Vagina (tissue), 2 donors: ENCODE data around the gene TTLL4. TPM values are rescaled to one million over a fixed set of nuclear protein-coding genes. Genes with fewer than 3 reads are reported as not detected.

Source experiments
- DNase-seq, 2 donors: peaks; one replicate each; pipeline ENCODE4 v3.0.0-alpha.2; 2017; ENCODE audit errors: extremely low spot score in 2 of 2
- H3K27ac ChIP-seq: fragments of 200-600 bp; sonication (generic); one replicate; pipeline ENCODE4 v1.5.1; 2019
- H3K27me3 ChIP-seq: fragments of 200-600 bp; sonication (generic); one replicate; pipeline ENCODE4 v1.5.1; 2019
- H3K36me3 ChIP-seq, 2 donors: fragments of 200-600 bp; sonication (generic); one replicate each; pipeline ENCODE4 v1.5.1; 2017 to 2019
- H3K4me1 ChIP-seq: fragments of 200-600 bp; sonication (generic); one replicate; pipeline ENCODE4 v1.5.1; 2019
- H3K4me3 ChIP-seq, 2 donors: fragments of 200-600 bp; sonication (generic); 1 replicate in 1 of 2; 2 replicates in 1 of 2; pipeline ENCODE4 v1.5.1; 2016 to 2019
- H3K9me3 ChIP-seq: fragments of 200-600 bp; sonication (generic); one replicate; pipeline ENCODE4 v1.5.1; 2019
- POLR2A ChIP-seq, 2 donors: fragments of 450-650 bp; IDR thresholded peaks; one replicate each; pipeline ENCODE4 v1.6.1; 2017; ENCODE audit warnings: antibody characterized with exemption in 2 of 2, mild to moderate bottlenecking in 2 of 2, moderate library complexity in 2 of 2
- POLR2AphosphoS5 ChIP-seq, 2 donors: sonication (generic); formaldehyde crosslinking; IDR thresholded peaks; one replicate each; pipeline ENCODE4 v1.9.0; 2017; ENCODE audit warnings: antibody characterized with exemption in 2 of 2, mild to moderate bottlenecking in 2 of 2, low read depth in 1 of 2; ENCODE audit not compliant: insufficient read depth in 1 of 2
- intact Hi-C: fragments of 100-400 bp; cut with DNase I; formaldehyde crosslinking; loops from one replicate; pipeline ENCODE4 v1.15.1; 2023
- total RNA-seq: library from RNA; depleted of rRNA; stranded (reverse); fragments of >200 nt; gene quantifications from one replicate; pipeline ENCODE4 v1.2.3, GENCODE V29; 2016
- TF ChIP-seq, protein P1 (sequence below), 3 experiments: fragments of 450-650 bp in 2 of 3; fragments of 200-600 bp in 1 of 3; sonication (generic) in 1 of 3; IDR thresholded peaks; one replicate each; pipeline ENCODE4 v1.5.1; 2017 to 2019; ENCODE audit warnings: antibody characterized with exemption in 3 of 3, mild to moderate bottlenecking in 2 of 3, moderate library complexity in 2 of 3

TTLL4 gene
- total RNA-seq, 1 donor from 2014 or later: 23.3 TPM

DNA sequence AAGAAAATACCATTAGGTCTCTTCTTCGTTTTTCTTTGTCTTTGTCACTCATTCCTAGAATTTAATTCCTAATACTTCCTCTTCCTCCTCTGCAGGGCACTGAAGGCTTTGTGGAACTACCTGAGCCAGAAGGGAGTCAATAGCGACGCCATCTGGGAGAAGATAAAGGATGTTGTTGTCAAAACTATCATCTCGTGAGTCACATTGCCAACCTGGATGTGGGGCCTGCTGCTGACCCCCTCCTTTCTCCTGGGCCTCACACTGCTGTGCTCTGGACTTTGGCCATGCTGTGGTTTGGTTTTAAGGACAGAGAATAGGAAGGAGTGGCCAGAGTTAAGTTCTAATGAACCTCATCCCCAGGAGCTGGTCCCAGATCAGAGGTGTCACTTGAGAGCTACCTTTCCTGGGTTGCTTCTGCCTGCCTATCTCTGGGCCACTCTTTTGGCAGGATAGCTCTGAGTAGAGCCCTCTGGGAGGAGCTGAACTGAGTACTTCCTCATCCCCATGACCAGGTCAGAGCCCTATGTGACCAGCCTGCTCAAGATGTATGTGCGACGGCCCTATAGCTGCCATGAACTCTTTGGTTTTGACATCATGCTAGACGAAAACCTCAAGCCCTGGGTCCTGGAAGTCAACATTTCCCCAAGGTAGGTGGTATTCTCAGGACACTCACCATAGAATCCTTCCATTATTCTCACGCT is 38.3 kb downstream of the TTLL4 start:
- H3K27ac ChIP-seq: no peak overlapping the region
- no peaks in the 10 kb centered on the region for H3K9me3 ChIP-seq
- DNase-seq: no peak
- no peaks in the 10 kb centered on the region for H3K27me3 ChIP-seq
- intact Hi-C loops: no loop called here
- no peak for TF ChIP-seq POLR2A (IDR thresholded peaks at IDR 0.05)
- TF ChIP-seq, protein P1, sequence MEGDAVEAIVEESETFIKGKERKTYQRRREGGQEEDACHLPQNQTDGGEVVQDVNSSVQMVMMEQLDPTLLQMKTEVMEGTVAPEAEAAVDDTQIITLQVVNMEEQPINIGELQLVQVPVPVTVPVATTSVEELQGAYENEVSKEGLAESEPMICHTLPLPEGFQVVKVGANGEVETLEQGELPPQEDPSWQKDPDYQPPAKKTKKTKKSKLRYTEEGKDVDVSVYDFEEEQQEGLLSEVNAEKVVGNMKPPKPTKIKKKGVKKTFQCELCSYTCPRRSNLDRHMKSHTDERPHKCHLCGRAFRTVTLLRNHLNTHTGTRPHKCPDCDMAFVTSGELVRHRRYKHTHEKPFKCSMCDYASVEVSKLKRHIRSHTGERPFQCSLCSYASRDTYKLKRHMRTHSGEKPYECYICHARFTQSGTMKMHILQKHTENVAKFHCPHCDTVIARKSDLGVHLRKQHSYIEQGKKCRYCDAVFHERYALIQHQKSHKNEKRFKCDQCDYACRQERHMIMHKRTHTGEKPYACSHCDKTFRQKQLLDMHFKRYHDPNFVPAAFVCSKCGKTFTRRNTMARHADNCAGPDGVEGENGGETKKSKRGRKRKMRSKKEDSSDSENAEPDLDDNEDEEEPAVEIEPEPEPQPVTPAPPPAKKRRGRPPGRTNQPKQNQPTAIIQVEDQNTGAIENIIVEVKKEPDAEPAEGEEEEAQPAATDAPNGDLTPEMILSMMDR (IDR thresholded peaks at IDR 0.05): no peak
- no peak for TF ChIP-seq POLR2AphosphoS5 (IDR thresholded peaks at IDR 0.05; ENCODE audit: insufficient read depth in 1 of 2, low read depth in 1 of 2)
- H3K4me1 ChIP-seq: no peaks in the 10 kb centered on the region
- H3K4me3 ChIP-seq: no peak overlapping the region
- peaks cover 3 to 57% of the 10 kb centered on the region in 2 donors for H3K36me3 ChIP-seq

DNA sequence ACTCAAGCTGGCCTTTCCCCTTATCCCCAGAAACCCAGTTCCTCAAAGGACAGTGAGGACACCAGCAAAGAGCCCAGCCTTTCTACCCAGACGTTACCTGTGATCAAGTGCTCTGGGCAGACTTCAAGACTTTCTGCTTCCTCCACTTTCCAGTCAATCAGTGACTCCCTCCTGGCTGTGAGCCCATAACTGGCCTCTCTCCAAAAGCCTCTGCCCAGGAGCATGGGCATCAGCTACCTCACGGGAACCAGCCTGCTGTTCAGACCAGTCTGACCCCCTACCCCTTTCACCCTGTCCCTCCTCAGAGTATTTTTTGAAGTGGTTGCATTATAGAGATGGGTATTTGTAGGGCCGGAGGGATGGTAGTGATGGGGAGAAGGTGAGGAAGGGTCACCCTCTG is 43.6 kb downstream of the TTLL4 start:
- Histone ChIP-seq H3K36me3 (peaks cover 3 to 39% of the 10 kb centered on the region in 2 donors), H3K27me3 (no peaks in the 10 kb centered on the region), H3K27ac (no peak overlapping the region), H3K4me3 (no peak overlapping the region), H3K4me1 (no peaks in the 10 kb centered on the region), H3K9me3 (no peaks in the 10 kb centered on the region)
- intact Hi-C loops: no loop called here
- no peak for TF ChIP-seq POLR2AphosphoS5 (IDR thresholded peaks at IDR 0.05; ENCODE audit: insufficient read depth in 1 of 2, low read depth in 1 of 2)
- TF ChIP-seq POLR2A (IDR thresholded peaks at IDR 0.05): no peak
- TF ChIP-seq, protein P1 (IDR thresholded peaks at IDR 0.05): no peak
- no peak for DNase-seq

DNA sequence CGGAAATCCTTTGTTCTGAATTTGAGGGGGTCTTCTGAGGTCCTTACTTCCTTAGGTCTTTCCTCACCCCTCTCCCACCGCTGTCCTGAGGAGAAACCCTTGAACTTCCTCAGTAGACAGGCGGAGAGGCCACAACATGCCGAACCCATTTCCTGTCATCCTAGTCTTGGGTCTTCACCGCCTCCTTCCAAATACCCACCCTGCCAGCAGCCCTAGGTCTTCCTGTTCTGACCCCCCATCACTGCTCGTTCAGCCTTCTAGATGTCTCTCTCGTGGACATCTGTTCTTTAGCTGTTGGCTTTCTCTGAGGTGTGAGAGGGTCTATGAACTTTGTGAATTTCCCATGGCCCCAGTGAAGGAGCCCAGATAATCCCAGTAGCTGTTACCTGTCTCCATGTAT is 44.1 kb downstream of the TTLL4 start:
- Histone ChIP-seq H3K9me3 (no peaks in the 10 kb centered on the region), H3K4me3 (no peak overlapping the region), H3K36me3 (peaks cover 3 to 34% of the 10 kb centered on the region in 2 donors), H3K4me1 (no peaks in the 10 kb centered on the region), H3K27me3 (no peaks in the 10 kb centered on the region), H3K27ac (no peak overlapping the region)
- DNase-seq: no peak
- intact Hi-C loops: no loop called here
- TF ChIP-seq, protein P1 (IDR thresholded peaks at IDR 0.05): no peak
- TF ChIP-seq POLR2AphosphoS5 (IDR thresholded peaks at IDR 0.05; ENCODE audit: insufficient read depth in 1 of 2, low read depth in 1 of 2) (no peak), POLR2A (IDR thresholded peaks at IDR 0.05) (no peak)

DNA sequence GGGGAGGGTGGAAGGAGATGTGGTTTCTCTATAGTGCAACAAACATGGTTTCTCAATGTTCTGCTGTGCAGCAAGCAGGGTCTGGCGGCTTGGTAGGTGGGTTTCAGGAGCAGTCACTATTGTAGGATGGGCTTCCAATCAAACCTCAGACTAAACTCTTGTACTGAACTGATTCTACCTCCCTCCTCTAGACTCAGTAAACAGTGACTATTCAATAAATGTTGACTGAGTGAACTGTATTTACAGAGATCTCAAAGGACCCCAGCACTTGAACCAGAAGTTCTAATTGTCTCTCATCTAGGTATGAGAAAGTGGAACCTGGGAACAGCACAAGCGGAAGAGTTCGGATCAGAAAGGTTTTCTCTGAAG is 44.5 kb downstream of the TTLL4 start:
- intact Hi-C loops: no loop called here
- H3K4me1 ChIP-seq: no peaks in the 10 kb centered on the region
- no peak for TF ChIP-seq POLR2A (IDR thresholded peaks at IDR 0.05)
- TF ChIP-seq POLR2AphosphoS5 (IDR thresholded peaks at IDR 0.05; ENCODE audit: insufficient read depth in 1 of 2, low read depth in 1 of 2): no peak
- TF ChIP-seq, protein P1 (IDR thresholded peaks at IDR 0.05): no peak
- no peak for DNase-seq
- peaks cover 0 to 30% of the 10 kb centered on the region in 2 donors for H3K36me3 ChIP-seq
- H3K27me3 ChIP-seq: no peaks in the 10 kb centered on the region
- H3K9me3 ChIP-seq: no peaks in the 10 kb centered on the region
- H3K4me3 ChIP-seq: no peak overlapping the region
- H3K27ac ChIP-seq: no peak overlapping the region

DNA sequence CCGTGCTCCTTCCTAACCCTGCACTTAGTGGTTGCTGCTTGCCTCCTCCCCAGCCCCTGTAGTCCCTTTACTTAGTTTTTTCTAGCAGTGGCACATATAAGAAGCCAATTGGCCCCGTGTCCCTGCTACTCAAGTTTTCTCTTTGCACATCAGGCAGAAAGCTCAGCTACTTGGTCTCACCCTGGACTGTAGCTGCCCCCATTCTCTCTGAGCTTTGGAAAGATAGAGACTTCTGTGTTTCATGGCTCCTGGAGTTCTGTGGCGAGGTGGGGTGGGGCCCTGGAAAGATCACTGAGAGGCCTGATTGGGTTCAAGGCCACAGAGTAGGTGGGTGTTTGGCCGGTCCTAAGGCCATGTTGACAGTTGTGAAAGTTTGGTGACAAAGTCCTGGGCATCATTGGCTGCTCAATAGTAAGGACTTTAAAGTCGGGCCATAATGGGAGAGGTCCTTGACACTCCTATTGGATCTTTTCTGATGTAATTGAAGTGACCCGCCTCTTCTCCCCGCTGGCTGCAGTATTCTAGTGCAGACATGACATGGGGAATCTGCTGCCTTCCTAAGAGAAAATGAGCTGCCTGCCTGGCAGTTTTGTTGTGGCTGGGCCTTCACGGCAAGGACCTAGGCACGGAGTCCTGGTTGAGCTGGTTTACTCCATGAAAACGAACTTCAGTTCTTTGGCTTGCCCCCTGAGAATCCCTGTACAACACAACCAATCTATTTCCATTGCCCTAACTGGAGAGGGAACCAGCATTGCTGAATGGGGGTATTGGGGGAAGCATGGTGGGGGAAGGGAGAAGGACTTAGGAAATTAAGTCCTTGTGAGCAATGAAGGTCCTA is 45.2 kb downstream of the TTLL4 start:
- TF ChIP-seq POLR2A (IDR thresholded peaks at IDR 0.05): no peak
- TF ChIP-seq POLR2AphosphoS5 (IDR thresholded peaks at IDR 0.05; ENCODE audit: insufficient read depth in 1 of 2, low read depth in 1 of 2): no peak
- Histone ChIP-seq H3K4me3 (no peak overlapping the region), H3K4me1 (no peaks in the 10 kb centered on the region), H3K27ac (no peak overlapping the region), H3K9me3 (no peaks in the 10 kb centered on the region), H3K36me3 (peaks cover 0 to 29% of the 10 kb centered on the region in 2 donors), H3K27me3 (no peaks in the 10 kb centered on the region)
- intact Hi-C loops: no loop called here
- no peak for DNase-seq
